Stimulated activated CD8-positive, alpha-beta memory T cell treated with anti-CD3 and anti-CD28 coated beads, Interleukin-4, amount 100 ng/mL, for 1 hour (primary cell): Measurements from ENCODE around the gene SEMA4B.

Experiments
- DNase-seq, 2 donors: peaks; one replicate each; pipeline ENCODE4 v3.0.0-alpha.2; 2020; ENCODE audit warnings: low read depth in 2 of 2, low spot score in 1 of 2

Gene SEMA4B

GRCh38 chr15:90225047-90225446 is 23.9 kb downstream of the SEMA4B start:
- no peak for DNase-seq

- DNase-seq: no peak
Measured at GRCh38 chr15:90225504-90226234, 24.5 kb downstream of the SEMA4B start.

GRCh38 chr15:90227336-90227735 is 26.2 kb downstream of the SEMA4B start:
- no peak for DNase-seq

- DNase-seq: no peak
Measured at GRCh38 chr15:90227816-90228772, 27.0 kb downstream of the SEMA4B start.

GRCh38 chr15:90228960-90229359 is 27.8 kb downstream of the SEMA4B start:
- no peak for DNase-seq

GRCh38 chr15:90230071-90230494 is 29.0 kb downstream of the SEMA4B start:
- DNase-seq: no peak

- DNase-seq: no peak
Measured at GRCh38 chr15:90230610-90231009, 29.5 kb downstream of the SEMA4B start.

GRCh38 chr15:90231028-90232017 is 30.2 kb downstream of the SEMA4B start:
- peak; percentile 38 to 61 for DNase-seq

- DNase-seq: no peak
Measured at GRCh38 chr15:90232196-90232595, 31.1 kb downstream of the SEMA4B start.

- DNase-seq: no peak
Measured at GRCh38 chr15:90232941-90233386, 31.8 kb downstream of the SEMA4B start.

- peak in 1 of 2 donors; percentile 24 for DNase-seq
Measured at GRCh38 chr15:90233387-90234095, 32.4 kb downstream of the SEMA4B start, which contains the start of gene CIB1. CIB1 (minus strand) TSS chr15:90233941; CDS start chr15:90233885, 56 bp downstream.

GRCh38 chr15:90234096-90234988 is 33.2 kb downstream of the SEMA4B start, which contains the start of gene GDPGP1:
GDPGP1 (plus strand) TSS chr15:90234209; CDS start chr15:90240909, 6,700 bp downstream.
- DNase-seq: peak; percentile 80 to 92

GRCh38 chr15:90239371-90239770 is 38.2 kb downstream of the SEMA4B start:
- DNase-seq: no peak

- no peak for DNase-seq
Measured at GRCh38 chr15:90240856-90241255, 39.7 kb downstream of the SEMA4B start.

- no peak for DNase-seq
Measured at GRCh38 chr15:90241343-90242192, 40.4 kb downstream of the SEMA4B start.

GRCh38 chr15:90243943-90244639 is 43.0 kb downstream of the SEMA4B start:
- no peak for DNase-seq

- DNase-seq: no peak
Measured at GRCh38 chr15:90248789-90249202, 47.7 kb downstream of the SEMA4B start.
